Mucosa of stomach (tissue), 1 donor: ENCODE results near the gene CAP2.
"Not testable (repeated sequence)": the region's sequence is repeated elsewhere in the genome, so short reads cannot be mapped to it uniquely, and the experiment has no call there.

ENCODE experiments used
- H3K27me3 ChIP-seq: one replicate; pipeline ENCODE4 v1.7.0; 2013; ENCODE audit warnings: mild to moderate bottlenecking, low read length; ENCODE audit not compliant: control insufficient read depth, insufficient read depth
- H3K36me3 ChIP-seq: one replicate; pipeline ENCODE4 v1.7.0; 2013; ENCODE audit warnings: low read length; ENCODE audit not compliant: control insufficient read depth, insufficient read depth
- H3K4me1 ChIP-seq: one replicate; pipeline ENCODE4 v1.7.0; 2013; ENCODE audit warnings: mild to moderate bottlenecking, low read length; ENCODE audit not compliant: control insufficient read depth, insufficient read depth
- H3K4me3 ChIP-seq: one replicate; pipeline ENCODE4 v1.7.0; 2013; ENCODE audit warnings: low read length
- H3K9ac ChIP-seq: one replicate; pipeline ENCODE4 v1.7.0; 2013; ENCODE audit warnings: mild to moderate bottlenecking, low read length, moderate library complexity
- H3K9me3 ChIP-seq: one replicate; pipeline ENCODE4 v1.7.0; 2013; ENCODE audit warnings: mild to moderate bottlenecking, low read length, moderate library complexity; ENCODE audit not compliant: control insufficient read depth
- donor health status: Pancreatic carcinoma.

Gene CAP2

DNA sequence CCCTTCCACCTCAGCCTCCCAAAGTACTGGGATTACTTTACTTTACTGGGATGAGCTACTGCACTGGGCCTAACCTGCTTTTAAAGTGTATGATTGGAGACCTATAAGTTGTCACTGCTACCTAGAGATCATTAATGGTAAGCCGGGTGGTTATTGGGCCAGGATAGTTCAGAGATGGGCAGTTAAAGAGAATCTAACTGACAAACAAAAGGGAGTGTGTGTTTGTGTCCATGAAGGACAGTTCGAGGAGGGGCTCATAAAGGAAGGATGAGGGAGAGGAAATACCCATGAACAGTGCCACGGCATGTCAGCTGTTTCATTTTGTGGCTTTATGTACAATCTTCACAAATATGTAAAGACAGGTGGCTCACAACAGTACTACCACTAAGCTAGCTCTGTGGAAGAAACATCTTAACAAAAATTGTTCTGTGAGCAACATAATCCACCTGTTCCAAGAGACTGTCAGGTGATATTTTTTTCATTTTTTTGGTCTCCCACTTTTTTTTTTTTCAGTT, 137.0 kb downstream of the CAP2 start:
- Histone ChIP-seq H3K4me3 (no peak overlapping the region), H3K9me3 (no peaks in the 10 kb centered on the region), H3K27me3 (no peaks in the 10 kb centered on the region), H3K9ac (no peak overlapping the region), H3K4me1 (no peaks in the 10 kb centered on the region), H3K36me3 (no peaks in the 10 kb centered on the region)

- Histone ChIP-seq H3K9me3 (no peaks in the 10 kb centered on the region), H3K27me3 (no peaks in the 10 kb centered on the region), H3K4me3 (no peak overlapping the region), H3K4me1 (no peaks in the 10 kb centered on the region), H3K9ac (no peak overlapping the region), H3K36me3 (no peaks in the 10 kb centered on the region)
These were observed 143.2 kb downstream of the CAP2 start for GRCh38 chr6:17536586-17536985.

DNA sequence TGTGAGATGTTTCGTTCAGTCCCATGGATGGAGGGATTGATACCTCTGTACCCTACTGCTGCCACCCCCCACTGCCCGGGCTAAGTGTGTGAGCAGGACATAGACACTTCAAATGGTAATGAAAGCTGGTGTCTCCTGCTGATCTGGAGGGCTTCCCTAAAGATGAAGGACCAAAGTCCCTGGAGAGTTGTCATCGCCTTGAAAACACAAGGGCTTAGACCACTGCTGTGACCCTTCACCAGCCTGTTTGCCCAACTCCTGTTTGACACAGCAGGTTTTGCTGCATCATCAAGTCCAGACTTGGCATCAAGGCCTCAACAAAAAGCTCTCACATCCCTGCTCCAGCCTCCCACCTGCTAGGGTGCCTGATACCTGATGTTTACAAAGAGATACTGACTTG, 148.8 kb downstream of the CAP2 start:
- no peak overlapping the region for H3K9ac ChIP-seq
- no peak overlapping the region for H3K4me3 ChIP-seq
- no peaks in the 10 kb centered on the region for H3K9me3 ChIP-seq
- no peaks in the 10 kb centered on the region for H3K36me3 ChIP-seq
- H3K27me3 ChIP-seq: no peaks in the 10 kb centered on the region
- no peaks in the 10 kb centered on the region for H3K4me1 ChIP-seq

- not testable (repeated sequence) for H3K9me3 ChIP-seq, H3K9ac ChIP-seq, H3K36me3 ChIP-seq, H3K4me3 ChIP-seq, H3K27me3 ChIP-seq, H3K4me1 ChIP-seq
These were observed 152.3 kb downstream of the CAP2 start for GRCh38 chr6:17545681-17546080.

DNA sequence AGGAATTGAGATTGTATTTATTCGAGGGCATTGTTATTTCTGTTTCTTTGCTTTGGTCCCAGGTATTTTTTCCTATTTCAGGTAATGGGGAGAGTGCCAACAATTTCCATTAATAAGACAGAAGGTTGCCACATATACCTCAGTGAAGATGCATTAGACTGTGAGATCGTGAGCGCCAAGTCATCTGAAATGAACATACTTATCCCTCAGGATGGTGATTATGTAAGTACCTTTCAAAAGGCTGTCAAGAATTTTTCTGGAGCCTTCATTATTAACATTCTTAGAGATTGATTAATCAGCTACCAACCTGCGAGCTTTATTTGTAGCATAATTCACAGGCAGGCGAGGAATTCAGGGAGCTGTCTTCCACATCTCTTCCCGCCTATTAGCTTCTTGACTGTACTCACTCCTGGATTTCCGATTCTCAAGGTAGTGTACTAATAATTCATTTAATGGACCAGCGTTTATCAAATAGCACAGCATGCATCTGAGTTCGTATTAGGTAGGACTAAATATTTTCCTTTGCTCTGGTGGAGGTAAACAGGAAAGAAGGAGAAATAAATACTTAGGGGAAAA, 158.1 kb downstream of the CAP2 start:
- Histone ChIP-seq H3K36me3 (no peaks in the 10 kb centered on the region), H3K9ac (no peak overlapping the region), H3K9me3 (no peaks in the 10 kb centered on the region), H3K4me1 (no peaks in the 10 kb centered on the region), H3K27me3 (no peaks in the 10 kb centered on the region), H3K4me3 (no peak overlapping the region)

DNA sequence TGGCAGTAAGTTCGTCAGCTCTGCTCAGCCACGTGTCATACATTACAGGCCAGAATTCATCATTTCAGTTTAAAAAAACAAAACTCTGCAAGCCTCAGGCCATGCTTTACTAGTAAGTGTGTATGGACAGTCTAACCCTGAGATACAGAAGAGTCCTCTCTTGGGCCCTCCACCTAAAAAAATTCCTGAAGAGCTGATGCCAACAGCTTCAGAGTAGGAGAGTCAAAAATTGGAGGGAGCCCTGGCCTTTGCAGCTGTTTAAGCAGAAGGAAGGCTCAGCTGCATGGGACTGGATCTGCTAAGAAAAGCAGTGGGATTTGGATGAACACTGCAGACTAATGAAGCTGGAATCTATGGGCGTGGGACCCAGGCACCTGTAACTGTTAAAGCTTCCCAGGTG, 159.5 kb downstream of the CAP2 start:
- Histone ChIP-seq H3K4me3 (no peak overlapping the region), H3K4me1 (no peaks in the 10 kb centered on the region), H3K9ac (no peak overlapping the region), H3K27me3 (no peaks in the 10 kb centered on the region), H3K36me3 (no peaks in the 10 kb centered on the region), H3K9me3 (no peaks in the 10 kb centered on the region)

DNA sequence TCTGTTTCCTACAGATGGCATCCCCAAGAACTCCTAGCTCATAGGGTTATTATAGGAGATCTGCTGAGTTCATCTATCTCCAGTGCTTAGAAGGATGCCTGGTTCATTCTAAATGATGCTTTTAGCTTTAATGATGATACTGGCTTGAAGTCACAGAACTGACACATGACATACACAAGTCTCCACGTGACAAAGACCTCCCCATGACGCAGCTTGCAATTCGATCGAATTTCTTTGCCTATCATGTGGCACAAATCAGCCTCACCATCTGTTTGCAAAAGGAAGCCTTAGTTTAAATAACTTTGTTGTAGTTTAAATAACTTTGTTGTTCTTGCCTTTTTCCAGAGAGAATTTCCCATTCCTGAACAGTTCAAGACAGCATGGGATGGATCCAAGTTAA, 162.6 kb downstream of the CAP2 start:
- Histone ChIP-seq H3K27me3 (no peaks in the 10 kb centered on the region), H3K36me3 (no peaks in the 10 kb centered on the region), H3K4me3 (no peak overlapping the region), H3K9ac (no peak overlapping the region), H3K9me3 (no peaks in the 10 kb centered on the region), H3K4me1 (no peaks in the 10 kb centered on the region)

- H3K36me3 ChIP-seq: no peaks in the 10 kb centered on the region
- no peak overlapping the region for H3K4me3 ChIP-seq
- H3K4me1 ChIP-seq: no peaks in the 10 kb centered on the region
- H3K9ac ChIP-seq: no peak overlapping the region
- no peaks in the 10 kb centered on the region for H3K9me3 ChIP-seq
- H3K27me3 ChIP-seq: no peaks in the 10 kb centered on the region
These were observed 169.2 kb downstream of the CAP2 start for GRCh38 chr6:17562636-17563035.

GRCh38 chr6:17565399-17565798, 172.0 kb downstream of the CAP2 start:
- Histone ChIP-seq H3K4me1 (no peaks in the 10 kb centered on the region), H3K36me3 (no peaks in the 10 kb centered on the region), H3K9ac (no peak overlapping the region), H3K27me3 (no peaks in the 10 kb centered on the region), H3K4me3 (no peak overlapping the region), H3K9me3 (no peaks in the 10 kb centered on the region)

DNA sequence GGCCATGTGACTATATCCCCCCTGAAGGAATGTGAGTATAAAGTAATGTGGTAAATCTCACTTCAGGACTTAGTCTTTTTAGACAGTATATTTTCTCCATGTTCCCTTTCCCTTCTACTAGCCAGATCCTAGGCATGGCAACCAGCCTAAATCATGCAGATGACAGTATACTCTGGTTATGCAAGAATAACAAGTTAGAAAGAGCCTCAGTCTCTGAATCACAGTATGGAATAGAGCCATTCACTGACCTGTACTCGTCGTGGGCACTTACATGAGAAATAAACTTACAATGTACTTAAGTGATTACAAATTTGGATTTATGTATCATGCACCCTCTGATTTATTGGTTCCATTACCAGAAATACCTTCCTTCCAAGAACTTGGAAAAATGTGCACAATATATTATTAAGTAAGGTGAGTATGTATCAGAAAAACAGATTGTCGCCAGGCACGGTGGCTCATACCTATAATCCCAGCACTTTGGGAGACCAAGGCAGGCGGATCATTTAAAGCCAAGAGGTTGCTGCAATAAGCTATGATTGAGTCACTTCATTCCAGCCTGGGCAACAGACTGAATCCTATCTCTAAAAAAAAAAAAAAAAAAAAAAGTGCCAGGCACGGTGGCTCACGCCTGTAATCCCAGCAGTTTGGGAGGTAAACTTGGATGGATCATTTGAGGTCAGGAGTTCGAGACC, 181.6 kb downstream of the CAP2 start:
- Histone ChIP-seq H3K27me3 (no peaks in the 10 kb centered on the region), H3K9me3 (no peaks in the 10 kb centered on the region), H3K4me3 (no peak overlapping the region), H3K4me1 (no peaks in the 10 kb centered on the region), H3K36me3 (no peaks in the 10 kb centered on the region), H3K9ac (no peak overlapping the region)

DNA sequence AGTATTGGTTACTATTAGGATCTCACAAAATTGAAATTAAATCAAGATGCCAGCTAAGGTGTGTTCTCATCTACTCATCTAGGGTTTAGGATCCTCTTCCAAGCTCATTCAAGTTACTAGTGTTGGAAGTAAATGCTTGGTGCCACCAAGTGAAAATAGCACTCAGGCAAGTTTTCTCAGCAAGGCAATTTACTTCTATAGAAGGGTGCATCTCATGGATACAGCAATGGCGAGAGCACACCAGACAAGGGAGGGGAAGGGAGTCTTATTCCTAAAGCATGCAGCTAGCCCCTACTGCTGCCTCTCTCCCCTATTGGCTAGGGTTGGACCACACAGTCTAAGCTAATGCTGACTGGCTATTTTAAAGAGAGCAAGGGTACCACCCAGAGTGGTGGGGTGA, 183.7 kb downstream of the CAP2 start:
- no peaks in the 10 kb centered on the region for H3K9me3 ChIP-seq
- H3K27me3 ChIP-seq: no peaks in the 10 kb centered on the region
- H3K4me1 ChIP-seq: no peaks in the 10 kb centered on the region
- H3K36me3 ChIP-seq: no peaks in the 10 kb centered on the region
- no peak overlapping the region for H3K4me3 ChIP-seq
- H3K9ac ChIP-seq: no peak overlapping the region

- H3K4me1 ChIP-seq: peaks cover 5% of the 10 kb centered on the region
- H3K9me3 ChIP-seq: no peaks in the 10 kb centered on the region
- no peak overlapping the region for H3K4me3 ChIP-seq
- no peak overlapping the region for H3K9ac ChIP-seq
- no peaks in the 10 kb centered on the region for H3K36me3 ChIP-seq
- no peaks in the 10 kb centered on the region for H3K27me3 ChIP-seq
These were observed 187.2 kb downstream of the CAP2 start for GRCh38 chr6:17580518-17581048.
